ENCODE data around the gene TMEM178B.

The TMEM178B gene

GRCh38 chr7:141501451-141501850 lies 427.6 kb downstream of the TMEM178B start:
- Histone ChIP-seq H3K4me3 (no peak overlapping the region), H3K9me3 (replicated peaks in 1 of 11) (no peaks in the 10 kb centered on the region), H3K36me3 (no peaks in the 10 kb centered on the region), H3K4me2 (no peak overlapping the region), H3K4me1 (no peaks in the 10 kb centered on the region), H3K9ac (no peak overlapping the region), H3K27ac (no peak overlapping the region), H4K20me1 (no peaks in the 10 kb centered on the region), H3K27me3 (no peaks in the 10 kb centered on the region)
- no peak for TF ChIP-seq Cebpa-rat (IDR thresholded peaks at IDR 0.05)

- no peak for TF ChIP-seq Cebpa-rat (IDR thresholded peaks at IDR 0.05)
Observed at GRCh38 chr7:141511316-141511675, 437.4 kb downstream of the TMEM178B start.

GRCh38 chr7:141511676-141512396 lies 438.0 kb downstream of the TMEM178B start:
- no peak overlapping the region for H3K4me3 ChIP-seq
- H3K27me3 ChIP-seq = peaks cover 23 to 37% (median 28%) of the 10 kb centered on the region in 11 experiments
- TF ChIP-seq Cebpa-rat (IDR thresholded peaks at IDR 0.05) = no peak
- peak overlapping the region; percentile 40 to 63 (median 49); a peak in 18 of 22 replicates for H3K4me2 ChIP-seq
- no peak overlapping the region for H3K27ac ChIP-seq
- H3K4me1 ChIP-seq = peaks cover 0 to 10% (median 9%) of the 10 kb centered on the region in 10 experiments; a peak in 12 of 20 replicates
- no peaks in the 10 kb centered on the region for H4K20me1 ChIP-seq
- peaks cover 0 to 25% (median 17%) of the 10 kb centered on the region in 11 experiments; a peak in 15 of 22 replicates for H3K9me3 ChIP-seq (replicated peaks in 1 of 11)
- no peak overlapping the region for H3K9ac ChIP-seq
- H3K36me3 ChIP-seq = no peaks in the 10 kb centered on the region

More at GRCh38 chr7:141511316-141511675, 437.4 kb downstream of the TMEM178B start:
- Histone ChIP-seq H3K27me3 (peaks cover 23 to 37% (median 28%) of the 10 kb centered on the region in 11 experiments), H3K27ac (no peak overlapping the region), H3K9me3 (replicated peaks in 1 of 11) (peaks cover 0 to 26% (median 17%) of the 10 kb centered on the region in 11 experiments; a peak in 15 of 22 replicates), H3K36me3 (no peaks in the 10 kb centered on the region), H3K4me3 (no peak overlapping the region), H3K4me1 (peaks cover 0 to 10% (median 9%) of the 10 kb centered on the region in 10 experiments; a peak in 12 of 20 replicates), H4K20me1 (no peaks in the 10 kb centered on the region), H3K9ac (no peak overlapping the region), H3K4me2 (peak overlapping the region; percentile 40 to 63 (median 49); a peak in 18 of 22 replicates)

- no peak overlapping the region for H3K9ac ChIP-seq
- no peak for TF ChIP-seq Cebpa-rat (IDR thresholded peaks at IDR 0.05)
- no peaks in the 10 kb centered on the region for H4K20me1 ChIP-seq
- H3K36me3 ChIP-seq = no peaks in the 10 kb centered on the region
- peaks cover 23 to 37% (median 28%) of the 10 kb centered on the region in 11 experiments for H3K27me3 ChIP-seq
- H3K9me3 ChIP-seq (replicated peaks in 1 of 11) = peaks cover 0 to 23% (median 16%) of the 10 kb centered on the region in 11 experiments; a peak in 15 of 22 replicates
- peaks cover 0 to 10% (median 9%) of the 10 kb centered on the region in 10 experiments; a peak in 12 of 20 replicates for H3K4me1 ChIP-seq
- H3K27ac ChIP-seq = no peak overlapping the region
- H3K4me3 ChIP-seq = no peak overlapping the region
- peak overlapping the region in 1 of 11 experiments; percentile 49; a peak in 1 of 22 replicates for H3K4me2 ChIP-seq
Observed at GRCh38 chr7:141512597-141512996, 438.7 kb downstream of the TMEM178B start.

- no peak for TF ChIP-seq Cebpa-rat (IDR thresholded peaks at IDR 0.05)
- peaks cover 23 to 37% (median 28%) of the 10 kb centered on the region in 11 experiments for H3K27me3 ChIP-seq
- H3K4me2 ChIP-seq = no peak overlapping the region
- no peaks in the 10 kb centered on the region for H3K36me3 ChIP-seq
- no peak overlapping the region for H3K9ac ChIP-seq
- no peaks in the 10 kb centered on the region for H4K20me1 ChIP-seq
- H3K4me3 ChIP-seq = no peak overlapping the region
- H3K9me3 ChIP-seq (replicated peaks in 1 of 11) = peaks cover 0 to 23% (median 7%) of the 10 kb centered on the region in 11 experiments; a peak in 11 of 22 replicates
- no peak overlapping the region for H3K27ac ChIP-seq
- H3K4me1 ChIP-seq = peaks cover 0 to 10% (median 9%) of the 10 kb centered on the region in 10 experiments; a peak in 12 of 20 replicates
Observed at GRCh38 chr7:141513720-141514119, 439.9 kb downstream of the TMEM178B start.

- H3K27ac ChIP-seq = no peak overlapping the region
- no peaks in the 10 kb centered on the region for H4K20me1 ChIP-seq
- peaks cover 20 to 27% (median 23%) of the 10 kb centered on the region in 11 experiments for H3K27me3 ChIP-seq
- no peak for TF ChIP-seq Cebpa-rat (IDR thresholded peaks at IDR 0.05)
- H3K4me1 ChIP-seq = peaks cover 0 to 10% (median 9%) of the 10 kb centered on the region in 10 experiments; a peak in 12 of 20 replicates
- no peak overlapping the region for H3K4me3 ChIP-seq
- peaks cover 0 to 23% (median 7%) of the 10 kb centered on the region in 11 experiments; a peak in 9 of 22 replicates for H3K9me3 ChIP-seq (replicated peaks in 1 of 11)
- H3K36me3 ChIP-seq = no peaks in the 10 kb centered on the region
- H3K9ac ChIP-seq = no peak overlapping the region
- H3K4me2 ChIP-seq = no peak overlapping the region
Observed at GRCh38 chr7:141515941-141516340, 442.1 kb downstream of the TMEM178B start.

- Histone ChIP-seq H3K4me2 (no peak overlapping the region), H3K27me3 (no peaks in the 10 kb centered on the region), H3K4me1 (no peaks in the 10 kb centered on the region), H3K27ac (no peak overlapping the region), H4K20me1 (no peaks in the 10 kb centered on the region), H3K9me3 (replicated peaks in 1 of 11) (no peaks in the 10 kb centered on the region), H3K36me3 (no peaks in the 10 kb centered on the region), H3K9ac (no peak overlapping the region), H3K4me3 (no peak overlapping the region)
- no peak for TF ChIP-seq Cebpa-rat (IDR thresholded peaks at IDR 0.05)
Observed at GRCh38 chr7:141519623-141520022, 445.8 kb downstream of the TMEM178B start.

GRCh38 chr7:141522657-141523342 lies 448.9 kb downstream of the TMEM178B start:
- Histone ChIP-seq H3K4me1 (peaks cover 0 to 6% (median 0%) of the 10 kb centered on the region in 10 experiments; a peak in 3 of 20 replicates), H3K9me3 (replicated peaks in 1 of 11) (no peaks in the 10 kb centered on the region), H3K9ac (no peak overlapping the region), H3K27ac (no peak overlapping the region), H4K20me1 (no peaks in the 10 kb centered on the region), H3K36me3 (no peaks in the 10 kb centered on the region), H3K4me2 (no peak overlapping the region), H3K27me3 (no peaks in the 10 kb centered on the region), H3K4me3 (no peak overlapping the region)
- TF ChIP-seq Cebpa-rat (IDR thresholded peaks at IDR 0.05) = no peak

- H3K4me3 ChIP-seq = no peak overlapping the region
- H3K27me3 ChIP-seq = no peaks in the 10 kb centered on the region
- no peak overlapping the region for H3K27ac ChIP-seq
- H3K4me1 ChIP-seq = peaks cover 0 to 6% (median 0%) of the 10 kb centered on the region in 10 experiments; a peak in 3 of 20 replicates
- no peaks in the 10 kb centered on the region for H3K36me3 ChIP-seq
- H3K4me2 ChIP-seq = no peak overlapping the region
- H4K20me1 ChIP-seq = no peaks in the 10 kb centered on the region
- H3K9me3 ChIP-seq (replicated peaks in 1 of 11) = no peaks in the 10 kb centered on the region
- no peak for TF ChIP-seq Cebpa-rat (IDR thresholded peaks at IDR 0.05)
- H3K9ac ChIP-seq = no peak overlapping the region
Observed at GRCh38 chr7:141525973-141526514, 452.2 kb downstream of the TMEM178B start.
